Fibroblast of the conjunctiva (primary cell): ENCODE data around the gene SIRPA.
A peak's percentile ranks its signal among the peaks of the same experiment; 100 is the strongest.

Experiments
- DNase-seq: peaks from one replicate; pipeline ENCODE4 v3.0.0-alpha.2; 2010; ENCODE audit warnings: low read depth

Gene SIRPA

DNA sequence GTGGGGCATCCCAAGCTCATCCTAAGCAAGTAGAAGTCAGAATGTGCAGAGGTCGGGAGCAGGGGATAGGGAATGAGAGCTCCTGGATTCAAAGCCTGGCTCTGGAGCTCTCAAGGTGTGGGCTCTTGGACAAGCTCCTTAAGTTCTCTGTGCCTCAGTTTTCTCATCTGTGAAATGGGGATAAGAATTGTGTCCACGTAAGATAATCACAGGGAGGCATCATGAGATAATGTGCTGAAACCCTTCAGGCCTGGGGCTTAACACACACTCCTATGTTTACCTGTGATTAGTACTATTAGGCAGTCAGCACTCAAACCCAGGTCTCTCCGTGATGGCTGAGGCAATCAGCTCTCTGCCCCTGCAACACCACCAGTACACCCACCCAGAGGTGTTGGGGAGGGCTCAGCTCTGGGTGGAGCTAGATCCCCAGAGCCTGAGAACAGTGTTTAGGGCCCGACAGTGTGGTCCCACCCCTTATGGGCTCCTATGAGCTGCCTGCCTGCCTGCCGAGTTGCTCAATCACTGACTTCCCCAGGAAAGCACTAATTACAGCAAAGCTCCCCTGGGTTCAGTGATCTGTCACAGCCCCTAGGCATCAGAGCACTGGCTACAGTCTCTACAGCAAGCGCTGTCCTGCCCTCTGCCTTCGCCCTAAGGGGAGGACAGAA, 6.3 kb upstream of the SIRPA start:
- peak; percentile 28 for DNase-seq

DNA sequence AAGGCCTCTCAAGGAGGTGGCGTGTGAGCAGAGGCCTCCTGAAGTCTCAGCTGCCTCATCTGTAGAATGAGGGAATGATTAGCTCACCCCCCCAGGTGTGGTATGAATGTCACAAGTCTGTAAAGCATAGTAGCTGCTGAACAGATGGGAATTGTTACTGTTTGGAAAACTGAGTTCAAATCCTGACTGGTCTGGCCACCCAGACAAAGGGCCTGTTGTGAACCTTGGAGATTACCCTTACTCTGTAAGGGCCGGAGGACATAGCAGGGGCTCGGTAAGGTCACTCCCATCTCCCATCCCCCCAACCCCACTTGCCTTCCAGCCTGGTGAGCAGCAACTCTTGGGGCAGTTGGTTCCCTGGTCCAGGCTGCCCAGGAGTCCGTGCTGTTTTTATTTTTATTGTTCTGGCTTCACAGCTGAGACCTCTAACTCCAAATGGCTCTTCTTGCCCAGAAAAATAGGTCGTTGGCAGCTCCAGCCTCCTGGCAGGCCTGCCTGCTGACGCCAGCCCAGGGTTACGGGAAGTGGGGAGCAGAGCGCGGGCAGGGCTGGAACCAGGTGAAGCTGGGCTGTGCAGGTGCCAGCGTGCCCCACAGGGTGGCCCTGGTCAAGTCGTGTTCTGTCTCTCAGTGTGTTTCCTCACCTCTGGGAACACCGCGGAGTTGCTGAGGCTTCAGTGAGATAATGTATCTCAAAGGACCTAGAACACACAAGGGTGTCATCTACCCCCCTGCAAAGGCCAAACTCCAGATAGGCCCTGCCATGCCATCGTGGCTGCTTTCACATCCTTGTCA, 4.5 kb upstream of the SIRPA start:
- no peak for DNase-seq

DNA sequence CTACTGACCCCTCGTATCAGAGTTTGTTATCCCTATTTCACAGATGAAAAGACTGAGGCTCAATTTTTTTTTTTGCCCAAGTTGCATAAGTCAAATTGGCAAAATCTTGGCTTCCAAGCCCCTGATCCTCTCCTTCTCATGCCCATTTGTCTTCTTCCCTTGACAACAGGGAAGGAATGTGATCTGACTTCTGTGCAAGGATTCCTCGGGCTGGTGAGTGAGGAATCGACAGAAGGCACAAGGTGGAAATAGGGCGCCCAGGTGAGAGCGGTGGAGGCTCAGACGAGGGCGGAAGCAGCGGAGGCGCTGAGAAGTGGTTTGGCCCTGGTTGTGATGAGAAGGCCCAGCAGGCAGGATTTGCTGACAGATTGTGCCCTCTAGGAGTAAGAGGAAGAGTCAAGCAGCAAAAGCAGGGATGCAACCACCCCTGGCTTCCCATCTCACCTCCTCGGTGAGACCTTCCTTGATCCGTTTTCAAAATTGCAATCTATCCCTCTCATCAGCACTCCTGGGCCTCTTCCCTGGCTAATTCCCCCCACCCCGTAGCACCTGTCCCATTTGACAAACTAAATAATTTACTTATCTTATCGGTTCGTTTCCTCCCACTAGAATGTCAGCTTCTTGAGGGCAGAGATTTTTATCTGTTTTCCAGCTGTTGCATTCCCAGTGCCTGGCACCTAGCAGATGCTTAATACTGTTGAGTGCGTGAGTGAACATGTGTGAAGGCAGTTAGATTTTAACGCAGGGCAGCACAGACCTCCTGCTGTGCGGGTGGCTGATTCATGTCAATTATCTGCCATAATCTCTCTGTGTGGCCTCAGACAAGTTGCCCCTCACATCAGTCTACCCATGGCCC, 3.7 kb upstream of the SIRPA start:
- no peak for DNase-seq

GRCh38 chr20:1892119-1892385, 3.2 kb upstream of the SIRPA start:
- no peak for DNase-seq

- peak; percentile 32 for DNase-seq
These were observed 1.3 kb upstream of the SIRPA start for GRCh38 chr20:1893721-1894470.

DNA sequence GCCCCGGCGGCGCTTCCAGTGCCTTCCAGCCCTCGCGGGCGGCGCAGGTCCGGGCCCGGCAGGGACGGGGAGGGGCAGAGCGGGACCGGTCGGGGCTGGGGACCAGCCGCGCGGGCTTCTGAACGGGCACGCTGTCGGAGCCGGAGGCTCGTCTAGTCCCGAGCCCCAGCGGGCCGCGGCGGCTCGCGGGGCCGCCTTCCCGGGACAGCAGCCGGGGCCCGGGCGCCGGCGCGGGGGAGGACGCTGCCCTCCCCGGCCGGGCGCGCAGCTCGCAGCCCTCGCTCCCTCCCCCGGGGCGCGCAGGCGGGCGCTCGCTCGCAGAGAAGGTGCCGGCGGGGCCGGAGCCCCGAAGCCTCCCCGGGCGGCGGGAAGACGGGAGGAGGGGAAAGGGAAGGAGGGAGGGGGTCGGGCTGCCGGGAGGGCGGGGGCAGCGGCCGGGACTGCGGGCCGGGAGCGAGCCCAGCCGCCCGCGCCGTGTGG, 696 bp upstream of the SIRPA start:
- DNase-seq = no peak

DNA sequence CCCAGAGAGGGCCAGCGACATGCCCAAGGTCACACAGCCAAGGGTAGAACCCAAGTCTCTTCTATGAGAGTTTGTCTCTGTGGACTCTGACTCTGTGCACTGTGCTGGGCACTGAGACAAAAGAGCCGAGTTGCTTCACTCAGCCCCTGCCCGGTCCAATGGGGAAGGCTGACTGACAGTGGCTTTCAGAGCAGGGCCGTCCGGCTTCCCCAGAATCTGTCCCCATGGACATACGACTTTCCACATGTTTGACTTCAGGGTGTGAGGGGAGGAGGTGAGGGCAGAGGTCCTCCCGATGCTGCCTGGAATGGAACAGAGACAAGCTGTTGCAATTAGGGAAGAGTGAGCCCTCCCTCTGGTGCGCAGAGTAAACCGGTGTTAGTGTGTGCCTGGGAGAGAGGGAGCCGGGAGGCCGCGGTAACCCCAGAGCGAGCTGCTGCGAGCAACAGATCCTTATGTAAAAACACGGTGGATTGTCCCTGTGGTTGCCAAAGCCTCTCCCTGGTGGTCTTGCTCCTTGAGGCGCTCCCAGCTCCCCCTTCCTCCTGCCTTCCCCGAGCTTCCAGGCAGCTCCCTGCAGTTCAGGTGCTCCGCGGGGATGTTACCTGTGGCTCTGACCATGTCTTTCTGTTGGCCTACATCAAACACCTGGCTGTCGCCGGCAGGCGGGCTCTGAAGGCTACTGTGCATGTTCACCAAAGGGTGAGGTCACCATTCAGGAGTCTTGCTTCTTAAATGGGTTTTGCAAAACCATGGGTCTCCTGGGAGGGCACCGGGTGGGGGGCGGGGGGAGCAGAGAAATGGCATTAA, 672 bp downstream of the SIRPA start:
- no peak for DNase-seq

GRCh38 chr20:1896484-1897258, 1.5 kb downstream of the SIRPA start:
- DNase-seq = no peak

DNA sequence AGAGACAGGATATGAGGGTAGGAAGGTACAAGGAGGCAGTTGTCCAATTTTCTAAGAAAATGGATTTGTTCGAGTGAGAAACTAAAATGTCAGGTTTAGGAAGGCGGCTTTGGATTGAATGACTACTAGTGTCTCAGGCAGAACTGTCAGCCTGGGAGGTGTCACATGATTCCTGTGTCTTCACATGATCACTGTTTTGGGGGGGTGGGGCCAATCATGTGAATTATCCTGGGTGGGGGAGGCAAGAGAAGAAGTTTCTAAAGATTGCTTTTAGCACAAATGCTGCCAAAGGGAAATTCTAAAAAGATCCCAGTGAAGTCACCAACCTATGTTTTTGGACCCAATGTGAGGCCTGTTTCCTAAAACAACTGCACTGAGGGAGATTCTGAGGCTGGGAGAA, 2.3 kb downstream of the SIRPA start:
- DNase-seq = no peak

GRCh38 chr20:1897965-1898464, 2.8 kb downstream of the SIRPA start:
- no peak for DNase-seq

GRCh38 chr20:1898482-1899240, 3.5 kb downstream of the SIRPA start:
- DNase-seq = no peak

- no peak for DNase-seq
These were observed 4.0 kb downstream of the SIRPA start for GRCh38 chr20:1899241-1899525.

DNA sequence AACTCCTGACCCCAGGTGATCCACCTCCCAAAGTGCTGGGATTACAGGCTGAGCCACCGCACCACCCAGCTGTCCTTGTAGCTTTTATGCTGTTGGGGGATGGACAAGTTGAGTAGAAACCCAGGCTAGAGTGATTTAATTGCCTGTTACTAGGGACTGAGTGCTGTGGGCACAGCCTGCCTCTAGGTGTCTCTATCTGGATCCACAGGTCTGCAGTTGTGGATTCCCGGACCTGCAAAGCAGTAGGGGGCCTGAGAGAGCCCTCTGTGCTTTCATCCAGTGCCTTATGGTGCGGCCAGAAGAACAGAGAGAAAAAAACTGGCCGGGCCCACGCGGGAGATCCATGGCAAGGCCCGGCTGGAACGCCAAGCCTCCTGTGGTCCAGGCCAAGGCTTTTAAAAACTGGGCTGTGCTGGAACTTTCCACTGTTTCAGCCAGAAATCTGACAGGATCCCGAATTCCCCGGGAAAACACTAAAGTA, 5.2 kb downstream of the SIRPA start:
- DNase-seq = peak; percentile 59

GRCh38 chr20:1901704-1902103, 6.5 kb downstream of the SIRPA start:
- DNase-seq = no peak

DNA sequence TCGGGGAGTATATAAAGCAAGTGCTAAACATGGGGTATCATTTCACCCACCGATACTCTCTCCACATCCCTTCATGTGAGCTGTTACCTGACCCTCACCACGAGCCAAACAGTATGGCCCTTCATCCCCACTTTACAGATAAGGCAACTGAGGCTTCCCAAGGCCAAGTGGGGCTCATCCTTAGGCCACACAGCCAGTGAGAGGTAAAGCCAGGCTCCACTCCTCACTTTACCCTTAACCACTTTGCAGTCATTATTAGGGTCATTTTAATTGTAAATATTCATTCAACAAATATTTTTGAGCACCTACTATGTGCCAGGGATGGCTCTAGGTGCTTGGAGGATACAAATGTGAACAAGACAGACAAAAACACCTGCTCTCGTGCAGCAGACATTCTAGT, 7.0 kb downstream of the SIRPA start:
- no peak for DNase-seq

DNA sequence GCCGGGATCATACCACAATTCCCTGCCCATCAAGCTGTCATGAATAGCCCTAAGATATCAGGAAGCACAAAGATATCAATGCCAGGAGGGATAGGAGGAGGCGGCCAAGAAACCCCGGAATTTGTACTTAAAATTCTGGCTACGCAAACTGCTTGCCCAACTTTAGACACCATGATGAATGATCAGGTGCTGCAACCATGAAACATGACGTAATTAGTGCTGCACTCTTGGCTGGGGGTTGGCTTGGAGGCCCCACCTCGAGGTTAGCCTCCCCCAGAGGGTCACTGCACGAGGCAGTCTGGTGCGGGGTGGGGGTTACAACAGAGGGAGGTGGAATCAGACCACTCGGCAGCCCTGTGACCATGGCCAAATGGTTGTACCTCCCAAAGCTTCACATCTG, 8.9 kb downstream of the SIRPA start:
- DNase-seq = no peak

GRCh38 chr20:1905009-1905408, 9.8 kb downstream of the SIRPA start:
- no peak for DNase-seq

- DNase-seq = no peak
These were observed 10.5 kb downstream of the SIRPA start for GRCh38 chr20:1905693-1906092.

DNA sequence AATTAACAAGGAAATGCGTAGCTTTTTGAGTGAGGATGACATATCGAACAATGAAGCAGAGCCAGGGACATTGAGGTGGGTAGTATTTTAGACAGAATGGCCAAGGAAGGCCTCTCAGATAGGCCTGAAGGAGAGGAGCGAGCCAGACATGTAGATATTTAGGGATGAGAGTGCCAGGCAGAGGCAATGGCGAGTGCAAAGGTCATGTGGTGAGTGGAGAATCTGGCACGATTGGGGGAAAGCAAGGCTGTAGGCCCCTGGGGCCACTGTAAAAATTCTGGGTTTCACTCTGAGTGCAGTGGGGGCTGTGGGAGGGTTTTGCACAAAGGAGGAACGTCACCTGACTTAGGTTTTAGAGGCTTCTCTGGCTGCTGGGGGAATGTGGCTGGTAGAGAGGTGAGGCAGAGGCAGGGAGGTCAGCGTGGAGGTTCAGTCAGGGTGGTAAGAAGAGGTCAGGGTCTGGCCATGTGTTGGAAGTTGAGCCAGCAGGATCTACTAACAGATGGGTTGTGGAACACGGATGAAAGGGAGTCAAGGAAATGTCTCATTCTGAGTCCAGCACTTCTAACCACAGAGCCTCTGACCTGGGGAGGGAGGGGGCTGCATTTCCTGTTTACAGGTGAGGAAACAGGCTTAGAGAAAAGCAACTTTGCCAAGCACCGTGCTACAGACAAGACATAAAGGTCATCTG, 11.3 kb downstream of the SIRPA start:
- DNase-seq = no peak
